Activated CD4-positive, alpha-beta T cell treated with anti-CD3 and anti-CD28 coated beads, Interleukin-2, amount 10 ng/mL, durations not matched to agents 24 days and 14 days (primary cell): ENCODE results near the gene DYNLL1. TPM values are rescaled to one million over a fixed set of nuclear protein-coding genes. Genes with fewer than 3 reads are reported as not detected.
A peak's percentile ranks its signal among the peaks of the same experiment; 100 is the strongest.
"Not testable (repeated sequence)": the region's sequence is repeated elsewhere in the genome, so short reads cannot be mapped to it uniquely, and the experiment has no call there.

Experiments
- DNase-seq: peaks from one replicate; pipeline ENCODE4 v3.0.0; 2022
- H3K27ac Mint-ChIP-seq: one replicate; pipeline ENCODE4 v1.8.0; 2022; ENCODE audit warnings: mild to moderate bottlenecking, mixed read lengths
- H3K27me3 Mint-ChIP-seq: one replicate; pipeline ENCODE4 v1.8.0; 2022; ENCODE audit warnings: mixed read lengths
- H3K36me3 Mint-ChIP-seq: one replicate; pipeline ENCODE4 v1.8.0; 2022; ENCODE audit warnings: low read depth, mild to moderate bottlenecking, mixed read lengths
- H3K4me1 Mint-ChIP-seq: one replicate; pipeline ENCODE4 v1.8.0; 2021; ENCODE audit warnings: mixed read lengths
- H3K4me3 Mint-ChIP-seq: one replicate; pipeline ENCODE4 v1.8.0; 2022; ENCODE audit warnings: mild to moderate bottlenecking, moderate library complexity, mixed read lengths
- H3K9me3 Mint-ChIP-seq: one replicate; pipeline ENCODE4 v1.8.0; 2021; ENCODE audit warnings: mixed read lengths
- intact Hi-C: fragments of 100-400 bp; cut with micrococcal nuclease; formaldehyde crosslinking; loops from one replicate; pipeline ENCODE4 v1.15.1; 2023
- total RNA-seq: library from RNA; stranded (reverse); gene quantifications from 2 replicates; pipeline ENCODE4 v1.2.3, GENCODE V29; 2022

DYNLL1 gene
- total RNA-seq = 330 and 351 TPM in 2 replicates

DNA sequence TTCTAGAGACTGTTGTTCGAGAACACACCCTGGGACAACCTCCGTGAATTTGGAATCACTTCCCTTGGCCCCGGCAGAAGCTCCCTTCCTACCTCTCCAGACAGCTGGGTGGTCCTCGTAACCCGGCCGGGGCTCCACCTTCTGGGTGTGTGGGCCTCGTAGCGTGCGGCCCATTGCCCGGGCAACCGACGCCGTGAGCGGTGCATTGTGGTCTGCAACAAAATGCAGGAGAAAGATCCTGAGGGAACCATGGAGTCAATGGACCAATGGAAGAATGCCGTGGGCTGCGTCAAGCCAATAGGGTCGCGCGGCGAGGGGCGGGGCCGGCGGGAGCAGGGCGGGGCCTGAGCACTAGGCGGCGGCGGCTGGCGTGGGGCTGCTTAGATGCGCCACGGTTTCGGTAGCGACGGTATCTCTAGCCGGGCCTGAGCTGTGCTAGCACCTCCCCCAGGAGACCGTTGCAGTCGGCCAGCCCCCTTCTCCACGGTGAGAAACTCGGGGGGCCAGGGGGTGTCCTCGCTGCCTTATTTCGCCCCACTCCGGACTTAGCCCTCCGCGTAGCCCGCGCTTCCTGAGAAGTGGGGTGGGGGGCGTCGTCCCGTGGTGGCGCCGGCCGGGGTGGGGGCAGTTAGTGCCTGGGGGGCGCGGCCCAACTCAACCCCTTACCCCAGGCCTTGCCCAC is at the start of gene DYNLL1:
TSS of gene DYNLL1 (plus strand) at position 383 of the 682 bp plus-strand sequence. CDS start 309 bp downstream, outside the sequence.
- Mint-ChIP-seq H3K36me3 (peaks cover 38% of the 10 kb centered on the region), H3K9me3 (no peaks in the 10 kb centered on the region), H3K27ac (peak within 1 kb of the TSS; percentile 82), H3K4me3 (peak within 1 kb of the TSS; percentile 94), H3K4me1 (peaks cover 31% of the 10 kb centered on the region), H3K27me3 (no peaks in the 10 kb centered on the region)
- intact Hi-C loops = loop anchor here (1.0 to 2.0 kb wide), 6 partner anchors 27 to 191 kb away; partner anchors contain the start of genes COX6A1, GATC, MLEC and POP5
- peak; percentile 100 for DNase-seq

GRCh38 chr12:120446844-120447178 is 49.1 kb upstream of the DYNLL1 start:
- intact Hi-C loops = loop anchor here (1.0 to 2.0 kb wide), 4 partner anchors 10 to 88 kb away; partner anchors contain the start of genes DYNLL1, RNF10 and SRSF9
- Mint-ChIP-seq H3K27ac (peak overlapping the region; percentile 100), H3K36me3 (peaks cover 54% of the 10 kb centered on the region), H3K4me3 (peak overlapping the region; percentile 99), H3K4me1 (peaks cover 29% of the 10 kb centered on the region)
- DNase-seq, H3K9me3 Mint-ChIP-seq, H3K27me3 Mint-ChIP-seq: not testable (repeated sequence)

GRCh38 chr12:120447992-120448391 is 47.9 kb upstream of the DYNLL1 start:
- H3K9me3 Mint-ChIP-seq = no peaks in the 10 kb centered on the region
- peaks cover 55% of the 10 kb centered on the region for H3K36me3 Mint-ChIP-seq
- H3K27me3 Mint-ChIP-seq = peaks cover 2% of the 10 kb centered on the region
- H3K27ac Mint-ChIP-seq = peak overlapping the region; percentile 100
- peak overlapping the region; percentile 99 for H3K4me3 Mint-ChIP-seq
- intact Hi-C loops = loop anchor here (2.0 kb wide), 3 partner anchors 21 to 87 kb away; partner anchors contain the start of genes DYNLL1, RNF10 and SRSF9
- peaks cover 27% of the 10 kb centered on the region for H3K4me1 Mint-ChIP-seq
- no peak for DNase-seq

DNA sequence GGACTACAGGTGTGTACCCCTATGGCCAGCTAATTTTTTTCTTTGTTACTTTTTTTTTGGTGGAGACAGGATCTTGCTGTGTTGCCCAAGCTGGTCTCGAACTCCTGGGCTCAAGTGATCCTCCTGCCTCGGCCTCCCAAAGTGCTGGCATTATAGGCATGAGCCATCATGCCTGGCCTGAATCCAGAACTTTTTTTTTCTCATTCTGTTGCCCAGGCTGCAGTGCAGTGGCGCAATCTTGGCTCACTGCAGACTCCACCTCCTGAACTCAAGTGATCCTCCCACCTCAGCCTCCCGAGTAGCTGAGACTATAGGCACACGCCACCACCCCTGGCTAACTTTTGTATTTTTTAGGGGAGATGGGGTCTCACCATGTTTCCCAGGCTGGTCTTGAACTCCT is 43.4 kb upstream of the DYNLL1 start:
- DNase-seq, H3K27ac Mint-ChIP-seq, intact Hi-C loops, H3K9me3 Mint-ChIP-seq, H3K4me3 Mint-ChIP-seq, H3K27me3 Mint-ChIP-seq: not testable (repeated sequence)
- Mint-ChIP-seq H3K4me1 (peaks cover 10% of the 10 kb centered on the region), H3K36me3 (peaks cover 51% of the 10 kb centered on the region)

- Mint-ChIP-seq H3K9me3 (no peaks in the 10 kb centered on the region), H3K27ac (no peak overlapping the region), H3K4me3 (no peak overlapping the region), H3K4me1 (peaks cover 5% of the 10 kb centered on the region), H3K36me3 (peaks cover 49% of the 10 kb centered on the region), H3K27me3 (no peaks in the 10 kb centered on the region)
- DNase-seq = no peak
- intact Hi-C loops = no loop called here
Observed at GRCh38 chr12:120453060-120453750, 42.7 kb upstream of the DYNLL1 start.

- Mint-ChIP-seq H3K36me3 (peaks cover 52% of the 10 kb centered on the region), H3K4me1 (peaks cover 5% of the 10 kb centered on the region), H3K27ac (no peak overlapping the region), H3K4me3 (no peak overlapping the region), H3K9me3 (no peaks in the 10 kb centered on the region), H3K27me3 (no peaks in the 10 kb centered on the region)
- peak; percentile 74 for DNase-seq
- intact Hi-C loops = no loop called here
Observed at GRCh38 chr12:120453977-120454376, 41.9 kb upstream of the DYNLL1 start.

- DNase-seq = no peak
- Mint-ChIP-seq H3K9me3 (no peaks in the 10 kb centered on the region), H3K4me3 (no peak overlapping the region), H3K36me3 (peaks cover 53% of the 10 kb centered on the region), H3K27me3 (no peaks in the 10 kb centered on the region), H3K4me1 (peaks cover 2% of the 10 kb centered on the region), H3K27ac (no peak overlapping the region)
- intact Hi-C loops = no loop called here
Observed at GRCh38 chr12:120455302-120455701, 40.6 kb upstream of the DYNLL1 start.

- H3K36me3 Mint-ChIP-seq = peaks cover 54% of the 10 kb centered on the region
- H3K27ac Mint-ChIP-seq = no peak overlapping the region
Observed at GRCh38 chr12:120457133-120457532, 38.8 kb upstream of the DYNLL1 start.

DNA sequence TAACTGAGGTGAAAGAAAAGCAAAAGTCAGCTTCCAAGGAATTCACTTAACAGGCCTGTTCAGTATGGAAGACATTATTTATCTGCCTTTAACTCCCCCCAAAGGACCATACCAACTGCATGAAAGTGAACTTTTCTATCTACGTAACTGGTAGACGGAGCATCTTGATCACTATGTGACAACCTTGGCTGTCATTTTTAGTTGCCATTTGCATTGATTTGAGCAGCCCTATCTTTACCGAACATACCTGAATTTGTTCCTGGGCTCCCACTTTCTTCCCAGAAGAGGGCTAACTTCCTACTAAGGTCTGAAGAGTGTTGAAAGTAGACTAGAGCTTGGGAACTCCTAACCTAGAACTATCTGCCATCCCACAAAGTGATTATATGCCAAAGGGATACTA is 35.8 kb upstream of the DYNLL1 start:
- H3K4me1 Mint-ChIP-seq = peaks cover 3% of the 10 kb centered on the region
- H3K4me3 Mint-ChIP-seq = no peak overlapping the region
- no peaks in the 10 kb centered on the region for H3K9me3 Mint-ChIP-seq
- H3K27ac Mint-ChIP-seq = no peak overlapping the region
- intact Hi-C loops = no loop called here
- no peaks in the 10 kb centered on the region for H3K27me3 Mint-ChIP-seq
- DNase-seq = no peak
- H3K36me3 Mint-ChIP-seq = peaks cover 74% of the 10 kb centered on the region

More at GRCh38 chr12:120457133-120457532, 38.8 kb upstream of the DYNLL1 start:
- Mint-ChIP-seq H3K4me1 (peaks cover 2% of the 10 kb centered on the region), H3K27me3 (no peaks in the 10 kb centered on the region), H3K4me3 (no peak overlapping the region), H3K9me3 (no peaks in the 10 kb centered on the region)
- DNase-seq = no peak
- intact Hi-C loops = no loop called here

DNA sequence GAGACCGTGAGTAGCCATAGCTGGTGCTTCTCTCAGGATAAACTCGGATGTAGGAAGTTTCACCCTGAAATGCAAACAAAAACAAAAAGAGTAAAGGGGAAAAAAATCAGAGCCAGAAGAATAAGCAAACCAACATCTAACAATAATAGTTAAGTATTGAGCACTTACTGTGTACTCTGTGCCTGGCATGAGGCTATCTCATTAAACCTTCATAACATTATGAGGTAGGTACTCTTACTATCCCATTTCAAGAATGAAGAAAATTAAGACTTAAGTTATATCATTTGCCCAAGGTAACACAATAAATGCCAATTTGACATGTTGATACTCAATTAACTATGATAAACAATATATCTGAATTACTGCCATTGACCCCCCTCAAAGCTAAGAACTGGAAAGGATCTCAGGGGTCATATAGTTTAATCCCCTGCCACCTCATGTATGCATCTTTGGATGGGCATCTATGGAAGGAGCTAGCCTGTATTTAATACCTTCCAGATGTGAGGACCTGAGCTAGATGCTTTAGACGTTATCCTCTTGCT is 33.7 kb upstream of the DYNLL1 start:
- Mint-ChIP-seq H3K27ac (no peak overlapping the region), H3K27me3 (no peaks in the 10 kb centered on the region), H3K36me3 (peaks cover 69% of the 10 kb centered on the region), H3K4me3 (no peak overlapping the region), H3K9me3 (no peaks in the 10 kb centered on the region), H3K4me1 (peaks cover 13% of the 10 kb centered on the region)
- intact Hi-C loops = no loop called here
- no peak for DNase-seq

DNA sequence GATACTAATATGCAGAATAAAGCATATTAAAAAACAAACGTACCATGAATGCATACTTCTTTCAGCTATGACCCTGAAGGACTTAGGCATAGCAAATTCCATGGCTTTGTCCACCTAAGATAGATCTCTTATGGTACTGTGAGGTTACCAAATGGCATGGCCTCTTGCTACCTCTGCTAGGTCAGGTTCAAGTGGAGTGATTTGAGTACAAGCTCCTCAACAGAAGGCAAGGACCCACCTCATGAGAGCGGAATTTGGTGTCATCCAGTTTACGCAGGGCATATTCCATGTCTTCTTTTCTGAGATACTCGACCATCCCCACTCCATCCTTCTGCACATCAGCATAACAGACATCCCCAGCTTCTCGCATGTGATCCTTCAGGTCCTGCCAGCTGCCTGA is 32.2 kb upstream of the DYNLL1 start:
- Mint-ChIP-seq H3K36me3 (peaks cover 69% of the 10 kb centered on the region), H3K9me3 (no peaks in the 10 kb centered on the region), H3K4me1 (peaks cover 22% of the 10 kb centered on the region), H3K27ac (no peak overlapping the region), H3K4me3 (no peak overlapping the region), H3K27me3 (no peaks in the 10 kb centered on the region)
- intact Hi-C loops = no loop called here
- DNase-seq = no peak

- intact Hi-C loops = no loop called here
- H3K4me3 Mint-ChIP-seq = no peak overlapping the region
- no peak overlapping the region for H3K27ac Mint-ChIP-seq
- H3K36me3 Mint-ChIP-seq = peaks cover 54% of the 10 kb centered on the region
- no peak for DNase-seq
- H3K27me3 Mint-ChIP-seq = no peaks in the 10 kb centered on the region
- peaks cover 26% of the 10 kb centered on the region for H3K4me1 Mint-ChIP-seq
- no peaks in the 10 kb centered on the region for H3K9me3 Mint-ChIP-seq
Observed at GRCh38 chr12:120465756-120466155, 30.2 kb upstream of the DYNLL1 start.

GRCh38 chr12:120466560-120467315 is 29.2 kb upstream of the DYNLL1 start:
- DNase-seq = peak; percentile 83
- Mint-ChIP-seq H3K4me3 (peak overlapping the region; percentile 9), H3K27ac (no peak overlapping the region), H3K36me3 (peaks cover 50% of the 10 kb centered on the region), H3K9me3 (no peaks in the 10 kb centered on the region), H3K4me1 (peaks cover 29% of the 10 kb centered on the region), H3K27me3 (no peaks in the 10 kb centered on the region)
- intact Hi-C loops = no loop called here
